Ovary (tissue), 9 donors: ENCODE results near the gene EXT2. TPM values are rescaled to one million over a fixed set of nuclear protein-coding genes. Genes with fewer than 3 reads are reported as not detected.

Source experiments
- DNase-seq, 5 donors: peaks; one replicate each; pipeline ENCODE4 v3.0.0-alpha.2; 2019 to 2020
- H3K27ac ChIP-seq, 2 donors: fragments of 200-600 bp; one replicate each; pipeline versions ENCODE4 v1.5.1 to v1.8.0; 2019 to 2022
- H3K27me3 ChIP-seq: fragments of 200-600 bp; one replicate; pipeline ENCODE4 v1.8.0; 2022
- H3K36me3 ChIP-seq: fragments of 200-600 bp; sonication (generic); one replicate; pipeline ENCODE4 v1.5.1; 2019
- H3K4me1 ChIP-seq: one replicate; pipeline ENCODE4 v1.8.1; 2013; ENCODE audit warnings: mild to moderate bottlenecking, moderate library complexity; ENCODE audit not compliant: insufficient read depth
- H3K4me3 ChIP-seq: fragments of 200-600 bp; sonication (generic); one replicate; pipeline ENCODE4 v1.5.1; 2017
- H3K9me3 ChIP-seq, 2 donors: fragments of 200-600 bp in 1 of 2; sonication (generic) in 1 of 2; one replicate each; pipeline versions ENCODE4 v1.5.1 to v1.8.1; 2013 to 2019; ENCODE audit warnings: mild to moderate bottlenecking in 1 of 2, moderate library complexity in 1 of 2
- CTCF ChIP-seq, 3 donors: fragments of 450-650 bp in 2 of 3; fragments of 200-600 bp in 1 of 3; IDR thresholded peaks; one replicate each; pipeline versions ENCODE4 v1.5.1 to v1.8.0; 2016 to 2022; ENCODE audit warnings: antibody characterized with exemption in 3 of 3, mild to moderate bottlenecking in 1 of 3
- EP300 ChIP-seq: sonication (generic); formaldehyde crosslinking; IDR thresholded peaks from one replicate; pipeline ENCODE4 v1.6.1; 2017; ENCODE audit warnings: antibody characterized with exemption
- POLR2A ChIP-seq: fragments of 450-650 bp; IDR thresholded peaks from one replicate; pipeline ENCODE4 v1.6.1; 2017; ENCODE audit warnings: antibody characterized with exemption, mild to moderate bottlenecking, moderate library complexity
- WGBS, 3 donors: extraction: QIAGEN DNeasy Blood & Tissue Kit in 1 of 3; methylation state at CpG; one replicate each; pipeline versions ENCODE4 v1.1.5 to v1.1.7; 2013 to 2017; 5-methylcytosine and 5-hydroxymethylcytosine counted together
- intact Hi-C, 4 donors: fragments of 100-400 bp; cut with DNase I; formaldehyde crosslinking; loops; one replicate each; pipeline versions ENCODE4 v1.11.0 to v1.15.1; 2022 to 2023
- polyA plus RNA-seq, 2 donors: library from polyadenylated mRNA; stranded (reverse); fragments of 200-250 nt in 1 of 2; fragments of 350-450 nt in 1 of 2; fragmentation: Illumina TruSeq in 1 of 2; extraction: RNeasy Lipid Tissue Mini Kit (QIAGEN cat#74804) in 1 of 2; gene quantifications; one replicate each; pipeline ENCODE4 v1.2.3, GENCODE V29; 2013 to 2014
- total RNA-seq, 7 donors: library from RNA; depleted of rRNA in 2 of 7; stranded (reverse); fragments of >200 nt in 2 of 7; fragmentation: NEBNext Ultra II Directional in 3 of 7; extraction: Animal tissue kit (Norgen Biotek cat#: 25700) in 3 of 7; gene quantifications; one replicate each; pipeline versions ENCODE4 v1.1.0 to v1.2.4, GENCODE V29; 2016 to 2023
- donor health status: DM: no; HTN: no; CAD: no; lungs with moderate emphysema.
- donor health status: DM: no; HTN: no; CAD: no.
- donor health status: Bipolar disorder and iron deficiency.
- donor health status: DM: yes; HTN: yes; CAD: no.
- donor health status: DM: no; HTN: no; CAD: no.
- donor health status: DM: yes; HTN: yes; CAD: no.

EXT2 gene
- total and polyA plus RNA-seq, 9 donors: 38.0 to 88.8 (median 47.1) TPM

DNA sequence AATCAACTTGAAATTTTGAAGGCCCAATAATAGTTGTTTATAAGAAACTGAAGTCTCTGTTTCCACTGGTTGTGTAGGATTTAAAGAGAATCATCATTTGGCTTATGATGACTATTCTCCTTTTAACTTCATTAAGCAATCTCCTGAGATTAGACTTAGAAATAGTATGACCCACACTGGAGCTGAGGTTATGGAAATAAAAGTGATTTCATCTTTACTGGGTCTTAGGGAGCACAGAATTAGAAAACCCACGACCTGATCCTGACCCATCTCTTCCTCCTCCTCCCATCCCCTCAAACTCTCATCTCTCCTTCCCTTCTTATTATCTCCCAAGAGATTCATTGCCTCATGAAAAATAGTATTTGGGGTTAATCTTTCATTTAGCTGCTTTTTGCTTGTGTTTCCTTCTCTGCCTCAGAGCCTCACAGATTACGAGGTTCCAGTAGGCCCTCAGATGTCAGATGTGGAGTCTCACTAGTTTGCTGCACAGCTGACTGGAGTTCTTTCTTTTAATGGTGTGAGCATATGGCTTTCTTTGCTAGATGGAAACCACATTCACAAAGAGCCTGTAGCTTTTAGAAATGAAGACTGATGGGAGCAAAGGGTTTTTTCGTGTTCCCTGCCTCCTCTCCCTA, 129.5 kb downstream of the EXT2 start:
- H3K27ac ChIP-seq: no peak overlapping the region
- no peaks in the 10 kb centered on the region for H3K4me1 ChIP-seq
- no peaks in the 10 kb centered on the region for H3K36me3 ChIP-seq
- WGBS, 3 donors: 85 to 93% (median 87%) methylated on average over 3 of the region's 3 CpGs
- no peak for DNase-seq
- H3K27me3 ChIP-seq: no peaks in the 10 kb centered on the region
- H3K9me3 ChIP-seq: no peaks in the 10 kb centered on the region
- H3K4me3 ChIP-seq: no peak overlapping the region
- intact Hi-C loops: no loop called here
- no peak for TF ChIP-seq CTCF (IDR thresholded peaks at IDR 0.05)
- no peak for TF ChIP-seq POLR2A

DNA sequence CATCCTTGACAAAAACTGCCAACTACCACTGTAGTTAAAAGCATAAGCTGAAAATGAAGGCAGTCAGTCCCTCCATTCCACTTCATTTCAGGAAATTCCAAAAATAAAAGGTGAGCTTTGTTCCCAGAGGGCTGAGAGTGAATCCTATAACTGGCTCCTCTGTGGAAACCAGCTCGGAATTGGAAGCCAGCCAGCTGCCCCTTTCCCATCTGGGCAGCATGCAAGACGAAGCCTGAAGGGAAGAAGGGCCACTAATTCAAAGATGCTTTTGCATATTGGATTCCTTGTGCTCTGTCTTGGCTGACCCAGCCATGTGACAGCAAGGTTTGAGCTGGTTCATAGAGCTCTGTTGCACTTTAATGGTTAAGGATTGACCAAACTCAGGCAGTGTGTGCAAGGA, 131.0 kb downstream of the EXT2 start:
- Histone ChIP-seq H3K4me3 (no peak overlapping the region), H3K4me1 (no peaks in the 10 kb centered on the region), H3K27me3 (no peaks in the 10 kb centered on the region), H3K27ac (no peak overlapping the region), H3K9me3 (no peaks in the 10 kb centered on the region), H3K36me3 (no peaks in the 10 kb centered on the region)
- 77 to 85% (median 80%) methylated on average over 2 of the region's 2 CpGs for WGBS, 3 donors
- TF ChIP-seq CTCF (IDR thresholded peaks at IDR 0.05) (no peak), POLR2A (no peak), EP300 (no peak)
- intact Hi-C loops: no loop called here
- DNase-seq: no peak

DNA sequence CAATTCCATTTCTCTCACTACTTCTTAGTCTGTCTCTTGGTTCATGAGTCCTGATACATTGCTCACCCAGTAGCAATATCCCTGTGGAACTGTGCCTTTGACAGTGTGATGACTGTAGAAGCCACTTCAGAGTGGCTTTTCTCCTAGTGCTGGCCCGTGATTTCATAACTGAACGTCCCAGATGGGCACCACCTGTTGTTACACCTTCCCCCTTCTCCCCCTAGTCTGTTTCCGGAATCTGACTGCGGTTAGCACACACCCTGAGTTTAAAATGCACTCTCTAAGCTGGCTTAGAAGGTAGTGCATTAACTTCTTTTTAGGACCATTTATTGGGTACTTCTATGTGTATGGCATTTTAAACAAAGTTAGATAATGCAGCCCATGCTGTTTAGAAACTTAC, 131.5 kb downstream of the EXT2 start:
- intact Hi-C loops: no loop called here

GRCh38 chr11:44228379-44228778, 132.9 kb downstream of the EXT2 start:
- H3K27ac ChIP-seq: no peak overlapping the region
- no peaks in the 10 kb centered on the region for H3K36me3 ChIP-seq
- no peak overlapping the region for H3K4me3 ChIP-seq
- H3K27me3 ChIP-seq: no peaks in the 10 kb centered on the region
- TF ChIP-seq POLR2A (no peak), CTCF (IDR thresholded peaks at IDR 0.05) (no peak), EP300 (no peak)
- 78 to 86% (median 79%) methylated on average over 6 of the region's 6 CpGs for WGBS, 3 donors
- H3K4me1 ChIP-seq: no peaks in the 10 kb centered on the region
- intact Hi-C loops: no loop called here
- no peak for DNase-seq
- no peaks in the 10 kb centered on the region for H3K9me3 ChIP-seq

More for the DNA sequence above, 131.5 kb downstream of the EXT2 start:
- no peak for DNase-seq
- TF ChIP-seq CTCF (IDR thresholded peaks at IDR 0.05) (no peak), EP300 (no peak), POLR2A (no peak)
- Histone ChIP-seq H3K4me3 (no peak overlapping the region), H3K27ac (no peak overlapping the region), H3K9me3 (no peaks in the 10 kb centered on the region), H3K27me3 (no peaks in the 10 kb centered on the region), H3K4me1 (no peaks in the 10 kb centered on the region), H3K36me3 (no peaks in the 10 kb centered on the region)
- WGBS, 3 donors: 51 to 69% (median 62%) methylated on average over 4 of the region's 4 CpGs
